Measurements from ENCODE around the gene DMGDH.

- TF ChIP-seq POLR2A (IDR thresholded peaks at IDR 0.05; ENCODE audit: low read length): no peak
- TF ChIP-seq GATA1 (IDR thresholded peaks at IDR 0.05; ENCODE audit: low read depth, low read length): no peak
These were observed 44.4 kb downstream of the DMGDH start for GRCh38 chr5:79025054-79025472.

All from erythroblast (primary cell).